ENCODE measurements around the gene CYP17A1. TPM values are rescaled to one million over a fixed set of nuclear protein-coding genes. Genes with fewer than 3 reads are reported as not detected.

CYP17A1 gene, protein sequence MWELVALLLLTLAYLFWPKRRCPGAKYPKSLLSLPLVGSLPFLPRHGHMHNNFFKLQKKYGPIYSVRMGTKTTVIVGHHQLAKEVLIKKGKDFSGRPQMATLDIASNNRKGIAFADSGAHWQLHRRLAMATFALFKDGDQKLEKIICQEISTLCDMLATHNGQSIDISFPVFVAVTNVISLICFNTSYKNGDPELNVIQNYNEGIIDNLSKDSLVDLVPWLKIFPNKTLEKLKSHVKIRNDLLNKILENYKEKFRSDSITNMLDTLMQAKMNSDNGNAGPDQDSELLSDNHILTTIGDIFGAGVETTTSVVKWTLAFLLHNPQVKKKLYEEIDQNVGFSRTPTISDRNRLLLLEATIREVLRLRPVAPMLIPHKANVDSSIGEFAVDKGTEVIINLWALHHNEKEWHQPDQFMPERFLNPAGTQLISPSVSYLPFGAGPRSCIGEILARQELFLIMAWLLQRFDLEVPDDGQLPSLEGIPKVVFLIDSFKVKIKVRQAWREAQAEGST
- not detected for total RNA-seq

- Mint-ChIP-seq H3K27me3 (ENCODE audit: low read depth) (peaks cover 14% of the 10 kb centered on the region), H3K36me3 (ENCODE audit: low read depth) (no peaks in the 10 kb centered on the region), H3K4me1 (ENCODE audit: low read depth) (no peaks in the 10 kb centered on the region), H3K4me3 (no peak within 1 kb of the TSS), H3K27ac (no peak within 1 kb of the TSS), H3K9me3 (ENCODE audit: insufficient read depth) (no peaks in the 10 kb centered on the region)
- ChIA-PET POLR2A (no interaction called here), CTCF (interaction anchor here (0.6 to 4.2 kb wide), 8 partner anchors 10 to 497 kb away, joined by 3 to 41 read pairs (median 4); no protein-coding TSS in a partner anchor)
- DNase-seq (no peak), ATAC-seq (no peak)
Measured at GRCh38 chr10:102837230-102837721, at the start of gene CYP17A1. TSS of gene CYP17A1 (minus strand) at chr10:102837413. CDS start at chr10:102837361, 52 bp downstream.

DNA sequence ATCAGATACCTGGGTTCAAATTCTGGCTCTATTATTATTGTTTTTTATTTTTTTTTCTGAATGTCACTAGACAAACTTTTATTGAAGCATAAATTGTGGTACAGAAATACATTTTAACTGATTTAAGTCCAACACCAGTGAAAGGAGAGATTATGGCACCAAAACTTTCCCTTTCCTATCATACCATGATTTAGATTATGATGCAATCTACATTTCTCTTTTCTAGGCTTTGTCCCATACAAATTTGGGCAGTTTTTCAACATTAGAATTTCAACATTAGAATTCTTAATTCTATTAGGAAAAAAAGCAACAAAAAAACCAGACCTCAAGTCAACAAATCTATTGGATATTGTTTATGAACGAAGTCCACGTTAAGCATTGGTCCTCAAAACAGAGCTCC, 43.0 kb upstream of the CYP17A1 start:
- Mint-ChIP-seq H3K4me1 (ENCODE audit: low read depth) (no peaks in the 10 kb centered on the region), H3K27ac (no peak overlapping the region), H3K4me3 (no peak overlapping the region), H3K36me3 (ENCODE audit: low read depth) (no peaks in the 10 kb centered on the region), H3K9me3 (ENCODE audit: insufficient read depth) (no peaks in the 10 kb centered on the region), H3K27me3 (ENCODE audit: low read depth) (no peaks in the 10 kb centered on the region)
- ChIA-PET CTCF (no interaction called here), POLR2A (no interaction called here)
- DNase-seq (no peak), ATAC-seq (no peak)

- Mint-ChIP-seq H3K9me3 (ENCODE audit: insufficient read depth) (no peaks in the 10 kb centered on the region), H3K36me3 (ENCODE audit: low read depth) (no peaks in the 10 kb centered on the region)
- CTCF ChIA-PET = no interaction called here
Measured at GRCh38 chr10:102878629-102879028, 41.4 kb upstream of the CYP17A1 start.

DNA sequence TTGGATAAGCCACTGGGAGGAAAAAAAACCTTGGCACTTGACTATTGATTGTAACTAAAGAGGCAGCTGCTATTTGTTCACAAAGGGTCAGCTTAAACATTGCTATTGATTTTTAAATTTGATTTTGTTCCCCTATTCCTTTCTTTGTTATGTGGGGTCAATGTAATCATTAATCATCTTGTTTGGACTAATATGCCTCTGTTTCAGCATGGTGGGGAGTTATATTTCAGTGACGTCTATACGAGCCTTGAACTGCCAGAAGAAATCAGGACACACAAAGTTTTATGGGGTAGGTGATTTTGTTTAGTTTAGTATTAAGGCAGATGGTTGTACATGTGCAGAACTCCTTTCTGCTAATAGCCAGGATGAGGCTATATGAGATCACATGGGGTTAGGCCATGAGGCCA, 39.5 kb upstream of the CYP17A1 start:
- H3K36me3 Mint-ChIP-seq (ENCODE audit: low read depth) = no peaks in the 10 kb centered on the region
- no peaks in the 10 kb centered on the region for H3K9me3 Mint-ChIP-seq (ENCODE audit: insufficient read depth)
- no peaks in the 10 kb centered on the region for H3K27me3 Mint-ChIP-seq (ENCODE audit: low read depth)
- CTCF ChIA-PET = interaction anchor here (2.1 kb wide), 1 partner anchor 25 kb away, joined by 8 read pairs; no protein-coding TSS in a partner anchor
- ATAC-seq (no peak), DNase-seq (no peak)
- POLR2A ChIA-PET = no interaction called here
- no peak overlapping the region for H3K4me3 Mint-ChIP-seq
- no peak overlapping the region for H3K27ac Mint-ChIP-seq
- no peaks in the 10 kb centered on the region for H3K4me1 Mint-ChIP-seq (ENCODE audit: low read depth)

More at GRCh38 chr10:102878629-102879028, 41.4 kb upstream of the CYP17A1 start:
- POLR2A ChIA-PET = no interaction called here
- no peaks in the 10 kb centered on the region for H3K27me3 Mint-ChIP-seq (ENCODE audit: low read depth)
- no peak for DNase-seq
- H3K27ac Mint-ChIP-seq = no peak overlapping the region
- no peak overlapping the region for H3K4me3 Mint-ChIP-seq
- no peak for ATAC-seq
- no peaks in the 10 kb centered on the region for H3K4me1 Mint-ChIP-seq (ENCODE audit: low read depth)

GRCh38 chr10:102872163-102872562, 35.0 kb upstream of the CYP17A1 start:
- no peak overlapping the region for H3K4me3 Mint-ChIP-seq
- H3K27me3 Mint-ChIP-seq (ENCODE audit: low read depth) = peaks cover 9% of the 10 kb centered on the region
- no peaks in the 10 kb centered on the region for H3K9me3 Mint-ChIP-seq (ENCODE audit: insufficient read depth)
- DNase-seq (peak; percentile 9), ATAC-seq (no peak)
- H3K4me1 Mint-ChIP-seq (ENCODE audit: low read depth) = peaks cover 12% of the 10 kb centered on the region
- ChIA-PET CTCF (no interaction called here), POLR2A (no interaction called here)
- H3K27ac Mint-ChIP-seq = no peak overlapping the region
- H3K36me3 Mint-ChIP-seq (ENCODE audit: low read depth) = no peaks in the 10 kb centered on the region

- Mint-ChIP-seq H3K4me3 (peak overlapping the region; percentile 73), H3K36me3 (ENCODE audit: low read depth) (no peaks in the 10 kb centered on the region), H3K27ac (no peak overlapping the region), H3K27me3 (ENCODE audit: low read depth) (peaks cover 9% of the 10 kb centered on the region), H3K9me3 (ENCODE audit: insufficient read depth) (no peaks in the 10 kb centered on the region), H3K4me1 (ENCODE audit: low read depth) (peaks cover 12% of the 10 kb centered on the region)
- DNase-seq (no peak), ATAC-seq (no peak)
- ChIA-PET CTCF (interaction anchor here (1.2 kb wide), 1 partner anchor 31 kb away, joined by 3 read pairs; no protein-coding TSS in a partner anchor), POLR2A (interaction anchor here (1.2 kb wide), 1 partner anchor 16 kb away, joined by 4 read pairs; no protein-coding TSS in a partner anchor)
Measured at GRCh38 chr10:102870221-102870620, 33.0 kb upstream of the CYP17A1 start.

DNA sequence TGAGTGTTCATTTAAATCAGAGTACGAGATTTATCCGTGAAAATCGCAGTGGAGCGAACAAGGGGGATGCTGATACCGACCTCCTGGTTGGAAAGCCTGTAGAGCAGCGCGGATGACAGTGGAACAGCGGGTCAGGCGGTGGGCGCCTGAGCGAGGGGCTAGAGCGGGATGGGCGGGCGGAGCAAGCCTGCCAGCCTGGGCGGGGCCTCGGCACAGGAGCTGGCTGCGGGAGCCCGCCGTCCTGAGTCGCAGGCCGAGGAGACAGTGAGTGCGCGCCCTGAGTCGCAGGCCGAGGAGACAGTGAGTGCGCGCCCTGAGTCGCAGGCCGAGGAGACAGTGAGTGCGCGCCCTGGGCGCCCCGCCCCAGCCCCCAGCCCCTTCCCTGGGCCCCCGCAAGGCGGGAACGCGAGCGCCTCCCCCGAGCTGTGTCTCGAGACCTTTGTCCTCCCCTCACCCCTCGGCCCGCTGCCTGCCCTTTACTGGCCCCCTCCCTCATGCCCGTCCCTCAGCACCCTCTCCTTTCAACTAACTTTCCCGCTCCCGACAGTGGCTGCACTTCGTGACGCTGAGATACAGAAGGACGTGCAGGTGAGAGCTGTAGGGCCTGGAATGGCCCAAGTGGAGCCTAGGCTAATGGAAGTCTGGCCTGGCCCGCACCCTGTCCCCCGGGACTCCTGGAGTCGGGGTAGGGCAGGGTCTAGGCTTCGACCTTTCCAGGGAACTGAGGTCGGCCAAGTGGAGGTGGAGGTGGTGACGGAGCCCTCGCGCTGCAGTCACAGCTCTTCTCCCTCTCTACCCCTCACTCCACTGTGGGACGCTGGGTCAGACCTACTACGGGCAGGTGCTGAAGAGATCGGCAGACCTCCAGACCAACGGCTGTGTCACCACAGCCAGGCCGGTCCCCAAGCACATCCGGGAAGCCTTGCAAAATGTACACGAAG, 32.3 kb upstream of the CYP17A1 start, which contains the start of gene AS3MT:
Gene AS3MT (plus strand): TSS at position 213 of the 941 bp plus-strand sequence. CDS start 123 bp downstream, at position 336.
- ATAC-seq = peak; percentile 95
- CTCF ChIA-PET = interaction anchor here (0.8 kb wide), 1 partner anchor 32 kb away, joined by 3 read pairs; no protein-coding TSS in a partner anchor
- H3K27ac Mint-ChIP-seq = no peak within 1 kb of the TSS

DNA sequence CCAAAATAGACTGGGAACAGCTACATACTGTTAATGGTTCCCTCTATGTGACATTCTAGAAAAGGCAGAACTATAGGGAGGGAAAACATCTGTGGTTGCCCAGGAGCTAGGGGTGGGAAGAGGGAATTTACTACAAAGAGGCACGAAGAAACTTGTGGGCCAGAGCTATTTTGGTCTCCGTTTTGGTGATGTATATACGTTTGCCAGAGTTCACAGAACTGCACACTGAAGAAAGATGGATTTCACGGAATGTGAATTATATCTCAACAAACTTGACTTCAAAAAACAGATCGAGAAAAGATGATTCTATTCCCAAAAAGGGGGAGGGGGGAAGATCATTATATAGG, 31.7 kb upstream of the CYP17A1 start:
- Mint-ChIP-seq H3K4me3 (peak overlapping the region; percentile 58), H3K27ac (no peak overlapping the region), H3K36me3 (ENCODE audit: low read depth) (peaks cover 1% of the 10 kb centered on the region), H3K27me3 (ENCODE audit: low read depth) (peaks cover 9% of the 10 kb centered on the region), H3K9me3 (ENCODE audit: insufficient read depth) (no peaks in the 10 kb centered on the region), H3K4me1 (ENCODE audit: low read depth) (peaks cover 12% of the 10 kb centered on the region)
- ChIA-PET CTCF (interaction anchor here (0.8 kb wide), 1 partner anchor 33 kb away, joined by 3 read pairs; no protein-coding TSS in a partner anchor), POLR2A (interaction anchor here (1.2 kb wide), 1 partner anchor 14 kb away, joined by 4 read pairs; no protein-coding TSS in a partner anchor)
- DNase-seq (no peak), ATAC-seq (no peak)

More for the DNA sequence above, 32.3 kb upstream of the CYP17A1 start, which contains the start of gene AS3MT:
- Mint-ChIP-seq H3K4me1 (ENCODE audit: low read depth) (peaks cover 12% of the 10 kb centered on the region), H3K4me3 (peak within 1 kb of the TSS; percentile 73), H3K36me3 (ENCODE audit: low read depth) (no peaks in the 10 kb centered on the region), H3K9me3 (ENCODE audit: insufficient read depth) (no peaks in the 10 kb centered on the region), H3K27me3 (ENCODE audit: low read depth) (peaks cover 9% of the 10 kb centered on the region)
- peak; percentile 43 for DNase-seq
- POLR2A ChIA-PET = interaction anchor here (1.2 kb wide), 1 partner anchor 15 kb away, joined by 4 read pairs; no protein-coding TSS in a partner anchor

DNA sequence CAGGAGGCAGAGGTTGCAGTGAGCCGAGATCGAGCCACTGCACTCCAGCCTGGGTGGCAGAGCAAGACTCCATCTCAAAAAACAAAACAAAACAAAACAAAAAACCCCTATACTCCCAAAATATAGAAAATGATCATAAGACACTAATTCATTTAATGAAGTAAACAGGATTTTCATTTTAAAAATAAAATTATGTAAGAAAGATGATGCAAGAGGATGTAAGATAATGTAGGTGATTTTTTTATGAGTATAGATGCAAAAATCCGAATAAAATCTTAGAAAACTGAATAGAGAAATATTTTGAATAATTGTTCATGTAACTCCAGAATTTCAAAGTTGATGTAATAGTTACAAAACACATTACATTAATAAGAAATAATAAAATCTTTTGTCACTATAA, 28.4 kb upstream of the CYP17A1 start:
- H3K4me1 Mint-ChIP-seq (ENCODE audit: low read depth) = peaks cover 12% of the 10 kb centered on the region
- no peak overlapping the region for H3K4me3 Mint-ChIP-seq
- H3K27me3 Mint-ChIP-seq (ENCODE audit: low read depth) = peaks cover 8% of the 10 kb centered on the region
- ChIA-PET POLR2A (interaction anchor here (0.6 kb wide), 1 partner anchor 508 kb away, joined by 3 read pairs; no protein-coding TSS in a partner anchor), CTCF (interaction anchor here (1.0 to 1.3 kb wide), 2 partner anchors 10 to 36 kb away, joined by 4 to 5 read pairs; no protein-coding TSS in a partner anchor)
- ATAC-seq (no peak), DNase-seq (no peak)
- H3K9me3 Mint-ChIP-seq (ENCODE audit: insufficient read depth) = no peaks in the 10 kb centered on the region
- no peak overlapping the region for H3K27ac Mint-ChIP-seq
- H3K36me3 Mint-ChIP-seq (ENCODE audit: low read depth) = peaks cover 7% of the 10 kb centered on the region

GRCh38 chr10:102863660-102864059, 26.4 kb upstream of the CYP17A1 start:
- Mint-ChIP-seq H3K27me3 (ENCODE audit: low read depth) (no peaks in the 10 kb centered on the region), H3K4me1 (ENCODE audit: low read depth) (peaks cover under 1% of the 10 kb centered on the region), H3K27ac (no peak overlapping the region), H3K4me3 (no peak overlapping the region), H3K9me3 (ENCODE audit: insufficient read depth) (no peaks in the 10 kb centered on the region), H3K36me3 (ENCODE audit: low read depth) (peaks cover 11% of the 10 kb centered on the region)
- CTCF ChIA-PET = no interaction called here
- POLR2A ChIA-PET = interaction anchor here (0.7 to 1.1 kb wide), 2 partner anchors 9 to 329 kb away, joined by 5 read pairs; partner anchors contain the start of gene BORCS7
- DNase-seq (no peak), ATAC-seq (no peak)

DNA sequence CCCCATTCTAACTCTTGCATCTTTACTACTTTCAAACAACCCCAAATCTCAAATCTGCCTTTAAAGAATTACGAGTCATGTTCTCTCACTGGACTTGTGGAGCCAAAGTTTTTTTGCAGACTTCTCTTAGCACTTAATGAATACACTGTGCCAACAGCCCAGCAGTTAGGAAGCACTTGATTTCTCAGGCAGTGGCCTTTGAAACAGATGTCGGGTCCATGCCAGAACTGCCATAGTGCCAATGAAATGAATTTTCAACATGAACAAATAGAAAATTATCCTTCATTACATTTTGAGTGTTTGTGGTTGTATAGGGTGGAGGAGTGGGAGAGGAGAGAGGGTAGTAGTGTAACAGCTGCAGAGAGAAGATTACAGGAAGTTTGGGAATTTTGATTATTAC, 22.7 kb upstream of the CYP17A1 start:
- Mint-ChIP-seq H3K27me3 (ENCODE audit: low read depth) (no peaks in the 10 kb centered on the region), H3K9me3 (ENCODE audit: insufficient read depth) (no peaks in the 10 kb centered on the region), H3K4me3 (no peak overlapping the region), H3K36me3 (ENCODE audit: low read depth) (peaks cover 11% of the 10 kb centered on the region), H3K27ac (no peak overlapping the region), H3K4me1 (ENCODE audit: low read depth) (peaks cover 8% of the 10 kb centered on the region)
- CTCF ChIA-PET = no interaction called here
- no peak for DNase-seq
- POLR2A ChIA-PET = no interaction called here
- no peak for ATAC-seq

Measured in activated CD8-positive, alpha-beta T cell treated with anti-CD3 and anti-CD28 coated beads, Interleukin-2, amount 10 ng/mL, durations not matched to agents 7 days and 5 days (primary cell).